Measurements from ENCODE around the gene GPR171.

DNA sequence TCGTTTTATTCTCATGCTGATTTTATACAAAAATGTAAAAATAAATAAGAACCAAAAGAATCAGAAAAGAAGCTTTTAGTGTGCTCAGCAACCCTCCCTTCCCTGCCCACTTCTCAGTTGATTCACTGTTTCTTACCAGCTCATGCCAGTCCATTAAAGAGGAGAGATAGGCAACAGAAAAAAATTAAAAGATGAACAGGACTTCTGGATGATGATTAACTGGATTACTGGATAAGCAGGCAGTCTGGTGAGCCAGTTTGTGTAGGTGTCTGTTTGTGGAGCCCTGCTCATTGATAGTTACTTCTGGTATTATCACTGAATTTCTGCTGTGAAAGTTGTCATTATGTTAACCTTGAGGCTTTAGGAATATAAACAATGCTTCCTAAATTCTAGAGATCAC lies 15.1 kb upstream of the GPR171 start:
- TF ChIP-seq, protein P1, sequence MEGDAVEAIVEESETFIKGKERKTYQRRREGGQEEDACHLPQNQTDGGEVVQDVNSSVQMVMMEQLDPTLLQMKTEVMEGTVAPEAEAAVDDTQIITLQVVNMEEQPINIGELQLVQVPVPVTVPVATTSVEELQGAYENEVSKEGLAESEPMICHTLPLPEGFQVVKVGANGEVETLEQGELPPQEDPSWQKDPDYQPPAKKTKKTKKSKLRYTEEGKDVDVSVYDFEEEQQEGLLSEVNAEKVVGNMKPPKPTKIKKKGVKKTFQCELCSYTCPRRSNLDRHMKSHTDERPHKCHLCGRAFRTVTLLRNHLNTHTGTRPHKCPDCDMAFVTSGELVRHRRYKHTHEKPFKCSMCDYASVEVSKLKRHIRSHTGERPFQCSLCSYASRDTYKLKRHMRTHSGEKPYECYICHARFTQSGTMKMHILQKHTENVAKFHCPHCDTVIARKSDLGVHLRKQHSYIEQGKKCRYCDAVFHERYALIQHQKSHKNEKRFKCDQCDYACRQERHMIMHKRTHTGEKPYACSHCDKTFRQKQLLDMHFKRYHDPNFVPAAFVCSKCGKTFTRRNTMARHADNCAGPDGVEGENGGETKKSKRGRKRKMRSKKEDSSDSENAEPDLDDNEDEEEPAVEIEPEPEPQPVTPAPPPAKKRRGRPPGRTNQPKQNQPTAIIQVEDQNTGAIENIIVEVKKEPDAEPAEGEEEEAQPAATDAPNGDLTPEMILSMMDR (IDR thresholded peaks at IDR 0.05) = no peak
- no peak for TF ChIP-seq EZH2phosphoT487 (IDR thresholded peaks at IDR 0.05)
